Measurements from ENCODE around the gene RPIA. TPM values are rescaled to one million over a fixed set of nuclear protein-coding genes. Genes with fewer than 3 reads are reported as not detected.

Gene RPIA
- total and polyA plus RNA-seq, 5 donors, result 9.1 to 15.4 (median 11.8) TPM

- Histone ChIP-seq H3K4me3 (ENCODE audit: low read length) (no peak overlapping the region), H3K27me3 (ENCODE audit: control insufficient read depth, insufficient read depth) (no peaks in the 10 kb centered on the region), H3K9me3 (ENCODE audit: control insufficient read depth, low read length) (no peaks in the 10 kb centered on the region), H3K27ac (ENCODE audit: low read length) (no peak overlapping the region), H3K4me1 (ENCODE audit: control insufficient read depth, insufficient read depth, low read length) (no peaks in the 10 kb centered on the region)
- intact Hi-C loops (cut with DNase I), result no loop called here
- ATAC-seq (no peak), DNase-seq (no peak)
- WGBS, result 70% methylated on average over 2 of the region's 2 CpGs
Measured at GRCh38 chr2:88684519-88684918, 7.0 kb upstream of the RPIA start.

GRCh38 chr2:88686320-88686719 lies 5.2 kb upstream of the RPIA start:
- Histone ChIP-seq H3K27ac (ENCODE audit: low read length) (no peak overlapping the region), H3K4me3 (ENCODE audit: low read length) (no peak overlapping the region), H3K9me3 (ENCODE audit: control insufficient read depth, low read length) (no peaks in the 10 kb centered on the region), H3K27me3 (ENCODE audit: control insufficient read depth, insufficient read depth) (no peaks in the 10 kb centered on the region), H3K4me1 (ENCODE audit: control insufficient read depth, insufficient read depth, low read length) (no peaks in the 10 kb centered on the region)
- ATAC-seq (no peak), DNase-seq (no peak)
- WGBS, result 88% methylated on average over 4 of the region's 4 CpGs
- intact Hi-C loops (cut with DNase I), result no loop called here

- Histone ChIP-seq H3K4me3 (ENCODE audit: low read length) (no peak overlapping the region), H3K27ac (ENCODE audit: low read length) (no peak overlapping the region), H3K9me3 (ENCODE audit: control insufficient read depth, low read length) (no peaks in the 10 kb centered on the region), H3K4me1 (ENCODE audit: control insufficient read depth, insufficient read depth, low read length) (no peaks in the 10 kb centered on the region), H3K27me3 (ENCODE audit: control insufficient read depth, insufficient read depth) (no peaks in the 10 kb centered on the region)
- DNase-seq (no peak), ATAC-seq (no peak)
- intact Hi-C loops (cut with DNase I), result no loop called here
Measured at GRCh38 chr2:88687384-88687783, 4.1 kb upstream of the RPIA start.

GRCh38 chr2:88690591-88691338 lies 708 bp upstream of the RPIA start:
- ATAC-seq, result peak; percentile 1 to 6
- no peaks in the 10 kb centered on the region for H3K9me3 ChIP-seq (ENCODE audit: control insufficient read depth, low read length)
- peak; percentile 32 to 69 (median 68) for DNase-seq
- peaks cover 5% of the 10 kb centered on the region for H3K4me1 ChIP-seq (ENCODE audit: control insufficient read depth, insufficient read depth, low read length)
- 35% methylated on average over 20 of the region's 20 CpGs for WGBS
- intact Hi-C loops (cut with DNase I), result no loop called here
- no peaks in the 10 kb centered on the region for H3K27me3 ChIP-seq (ENCODE audit: control insufficient read depth, insufficient read depth)
- peak overlapping the region; percentile 86 for H3K4me3 ChIP-seq (ENCODE audit: low read length)
- peak overlapping the region; percentile 43 for H3K27ac ChIP-seq (ENCODE audit: low read length)

GRCh38 chr2:88692187-88692586 lies 714 bp downstream of the RPIA start:
- peak overlapping the region; percentile 54 for H3K4me3 ChIP-seq (ENCODE audit: low read length)
- DNase-seq, result no peak
- ATAC-seq, result no peak
- H3K27ac ChIP-seq (ENCODE audit: low read length), result no peak overlapping the region
- intact Hi-C loops (cut with DNase I), result no loop called here
- peaks cover 5% of the 10 kb centered on the region for H3K4me1 ChIP-seq (ENCODE audit: control insufficient read depth, insufficient read depth, low read length)
- WGBS, result 1% methylated on average over 11 of the region's 11 CpGs
- no peaks in the 10 kb centered on the region for H3K27me3 ChIP-seq (ENCODE audit: control insufficient read depth, insufficient read depth)
- H3K9me3 ChIP-seq (ENCODE audit: control insufficient read depth, low read length), result no peaks in the 10 kb centered on the region

GRCh38 chr2:88693911-88694414 lies 2.5 kb downstream of the RPIA start:
- Histone ChIP-seq H3K27me3 (ENCODE audit: control insufficient read depth, insufficient read depth) (no peaks in the 10 kb centered on the region), H3K9me3 (ENCODE audit: control insufficient read depth, low read length) (no peaks in the 10 kb centered on the region), H3K4me3 (ENCODE audit: low read length) (no peak overlapping the region), H3K4me1 (ENCODE audit: control insufficient read depth, insufficient read depth, low read length) (peaks cover 8% of the 10 kb centered on the region), H3K27ac (ENCODE audit: low read length) (peak overlapping the region; percentile 28)
- 86% methylated on average over 3 of the region's 3 CpGs for WGBS
- intact Hi-C loops (cut with DNase I), result no loop called here
- peak in 1 of 3 donors; percentile 19 for DNase-seq
- ATAC-seq, result no peak

- peaks cover 8% of the 10 kb centered on the region for H3K4me1 ChIP-seq (ENCODE audit: control insufficient read depth, insufficient read depth, low read length)
- ATAC-seq (no peak), DNase-seq (no peak)
- H3K9me3 ChIP-seq (ENCODE audit: control insufficient read depth, low read length), result no peaks in the 10 kb centered on the region
- intact Hi-C loops (cut with DNase I), result no loop called here
- WGBS, result 93% methylated on average over 3 of the region's 3 CpGs
- no peak overlapping the region for H3K4me3 ChIP-seq (ENCODE audit: low read length)
- no peaks in the 10 kb centered on the region for H3K27me3 ChIP-seq (ENCODE audit: control insufficient read depth, insufficient read depth)
- no peak overlapping the region for H3K27ac ChIP-seq (ENCODE audit: low read length)
Measured at GRCh38 chr2:88696611-88697010, 5.1 kb downstream of the RPIA start.

- Histone ChIP-seq H3K27me3 (ENCODE audit: control insufficient read depth, insufficient read depth) (no peaks in the 10 kb centered on the region), H3K4me3 (ENCODE audit: low read length) (no peak overlapping the region), H3K27ac (ENCODE audit: low read length) (no peak overlapping the region), H3K4me1 (ENCODE audit: control insufficient read depth, insufficient read depth, low read length) (peaks cover 8% of the 10 kb centered on the region), H3K9me3 (ENCODE audit: control insufficient read depth, low read length) (no peaks in the 10 kb centered on the region)
- DNase-seq (no peak), ATAC-seq (no peak)
- WGBS, result 84% methylated on average over 3 of the region's 3 CpGs
- intact Hi-C loops (cut with DNase I), result no loop called here
Measured at GRCh38 chr2:88697370-88698026, 6.0 kb downstream of the RPIA start.

- 93% methylated on average over 2 of the region's 2 CpGs for WGBS
- Histone ChIP-seq H3K4me3 (ENCODE audit: low read length) (no peak overlapping the region), H3K9me3 (ENCODE audit: control insufficient read depth, low read length) (no peaks in the 10 kb centered on the region), H3K27me3 (ENCODE audit: control insufficient read depth, insufficient read depth) (no peaks in the 10 kb centered on the region), H3K4me1 (ENCODE audit: control insufficient read depth, insufficient read depth, low read length) (peaks cover 8% of the 10 kb centered on the region), H3K27ac (ENCODE audit: low read length) (no peak overlapping the region)
- ATAC-seq (no peak), DNase-seq (no peak)
- intact Hi-C loops (cut with DNase I), result no loop called here
Measured at GRCh38 chr2:88698027-88698413, 6.5 kb downstream of the RPIA start.

GRCh38 chr2:88698498-88699233 lies 7.2 kb downstream of the RPIA start:
- WGBS, result 87% methylated on average over 3 of the region's 3 CpGs
- H3K4me3 ChIP-seq (ENCODE audit: low read length), result no peak overlapping the region
- no peak overlapping the region for H3K27ac ChIP-seq (ENCODE audit: low read length)
- peaks cover 6% of the 10 kb centered on the region for H3K4me1 ChIP-seq (ENCODE audit: control insufficient read depth, insufficient read depth, low read length)
- ATAC-seq (no peak), DNase-seq (no peak)
- H3K27me3 ChIP-seq (ENCODE audit: control insufficient read depth, insufficient read depth), result no peaks in the 10 kb centered on the region
- intact Hi-C loops (cut with DNase I), result no loop called here
- H3K9me3 ChIP-seq (ENCODE audit: control insufficient read depth, low read length), result no peaks in the 10 kb centered on the region

GRCh38 chr2:88707003-88707402 lies 15.5 kb downstream of the RPIA start:
- Histone ChIP-seq H3K4me3 (ENCODE audit: low read length) (no peak overlapping the region), H3K9me3 (ENCODE audit: control insufficient read depth, low read length) (no peaks in the 10 kb centered on the region), H3K27ac (ENCODE audit: low read length) (no peak overlapping the region), H3K27me3 (ENCODE audit: control insufficient read depth, insufficient read depth) (no peaks in the 10 kb centered on the region), H3K4me1 (ENCODE audit: control insufficient read depth, insufficient read depth, low read length) (no peaks in the 10 kb centered on the region)
- ATAC-seq (no peak), DNase-seq (no peak)
- 95% methylated on average over 2 of the region's 2 CpGs for WGBS
- intact Hi-C loops (cut with DNase I), result no loop called here

All from right cardiac atrium (tissue), 5 donors.